ENCODE measurements around the gene SLC2A4.

Gene SLC2A4

DNA sequence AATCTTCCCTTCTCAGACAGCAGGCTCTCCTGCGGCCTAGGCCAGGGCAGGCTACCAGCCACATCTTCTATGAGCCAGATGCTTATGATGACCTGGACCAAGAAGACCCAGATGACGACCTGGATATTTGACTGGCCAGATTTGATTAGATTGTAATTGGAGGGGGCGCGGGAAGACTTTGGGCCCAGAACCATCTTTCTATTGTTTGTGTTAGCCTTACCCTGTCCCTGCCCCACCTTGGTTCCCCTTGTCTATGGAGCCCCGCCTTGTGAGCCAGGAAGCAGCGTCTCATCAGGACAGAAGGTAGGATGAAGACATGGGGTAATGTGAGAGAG, 22.0 kb upstream of the SLC2A4 start:
- H3K4me1 ChIP-seq: no peaks in the 10 kb centered on the region
- H3K27me3 ChIP-seq: peaks cover 5% of the 10 kb centered on the region; the same call in 1 of the 2 replicates
- no peak for DNase-seq
- H3K9me3 ChIP-seq: no peaks in the 10 kb centered on the region
- no peak overlapping the region for H3K4me3 ChIP-seq (ENCODE audit: low read depth, low read length)
- TF ChIP-seq, protein P1, sequence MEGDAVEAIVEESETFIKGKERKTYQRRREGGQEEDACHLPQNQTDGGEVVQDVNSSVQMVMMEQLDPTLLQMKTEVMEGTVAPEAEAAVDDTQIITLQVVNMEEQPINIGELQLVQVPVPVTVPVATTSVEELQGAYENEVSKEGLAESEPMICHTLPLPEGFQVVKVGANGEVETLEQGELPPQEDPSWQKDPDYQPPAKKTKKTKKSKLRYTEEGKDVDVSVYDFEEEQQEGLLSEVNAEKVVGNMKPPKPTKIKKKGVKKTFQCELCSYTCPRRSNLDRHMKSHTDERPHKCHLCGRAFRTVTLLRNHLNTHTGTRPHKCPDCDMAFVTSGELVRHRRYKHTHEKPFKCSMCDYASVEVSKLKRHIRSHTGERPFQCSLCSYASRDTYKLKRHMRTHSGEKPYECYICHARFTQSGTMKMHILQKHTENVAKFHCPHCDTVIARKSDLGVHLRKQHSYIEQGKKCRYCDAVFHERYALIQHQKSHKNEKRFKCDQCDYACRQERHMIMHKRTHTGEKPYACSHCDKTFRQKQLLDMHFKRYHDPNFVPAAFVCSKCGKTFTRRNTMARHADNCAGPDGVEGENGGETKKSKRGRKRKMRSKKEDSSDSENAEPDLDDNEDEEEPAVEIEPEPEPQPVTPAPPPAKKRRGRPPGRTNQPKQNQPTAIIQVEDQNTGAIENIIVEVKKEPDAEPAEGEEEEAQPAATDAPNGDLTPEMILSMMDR (IDR thresholded peaks at IDR 0.05; ENCODE audit: low read depth, low read length): no peak
- no peaks in the 10 kb centered on the region for H3K36me3 ChIP-seq

DNA sequence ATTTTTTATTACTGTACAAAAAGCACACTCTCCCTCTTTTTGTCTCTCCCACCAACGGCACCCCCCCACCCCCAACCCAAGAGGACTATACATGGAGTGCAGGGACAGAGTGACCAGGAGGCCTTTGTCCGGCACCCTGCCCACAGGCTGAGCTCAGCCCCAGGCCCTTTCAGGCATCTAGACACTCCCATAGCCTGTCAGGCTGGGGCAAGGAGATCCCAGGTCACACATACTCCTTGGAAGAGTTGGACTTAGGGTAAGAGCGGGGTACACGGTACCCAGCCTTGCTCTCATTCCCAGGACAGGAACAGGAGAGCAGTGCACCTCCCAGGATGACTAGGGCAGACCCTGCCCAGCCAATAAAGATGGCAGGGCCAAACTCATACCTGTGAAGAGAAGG, 21.4 kb upstream of the SLC2A4 start:
- Histone ChIP-seq H3K27me3 (peaks cover 5% of the 10 kb centered on the region; the same call in 1 of the 2 replicates), H3K4me1 (no peaks in the 10 kb centered on the region), H3K9me3 (no peaks in the 10 kb centered on the region), H3K36me3 (no peaks in the 10 kb centered on the region), H3K4me3 (ENCODE audit: low read depth, low read length) (no peak overlapping the region)
- TF ChIP-seq, protein P1 (IDR thresholded peaks at IDR 0.05; ENCODE audit: low read depth, low read length): no peak
- no peak for DNase-seq

DNA sequence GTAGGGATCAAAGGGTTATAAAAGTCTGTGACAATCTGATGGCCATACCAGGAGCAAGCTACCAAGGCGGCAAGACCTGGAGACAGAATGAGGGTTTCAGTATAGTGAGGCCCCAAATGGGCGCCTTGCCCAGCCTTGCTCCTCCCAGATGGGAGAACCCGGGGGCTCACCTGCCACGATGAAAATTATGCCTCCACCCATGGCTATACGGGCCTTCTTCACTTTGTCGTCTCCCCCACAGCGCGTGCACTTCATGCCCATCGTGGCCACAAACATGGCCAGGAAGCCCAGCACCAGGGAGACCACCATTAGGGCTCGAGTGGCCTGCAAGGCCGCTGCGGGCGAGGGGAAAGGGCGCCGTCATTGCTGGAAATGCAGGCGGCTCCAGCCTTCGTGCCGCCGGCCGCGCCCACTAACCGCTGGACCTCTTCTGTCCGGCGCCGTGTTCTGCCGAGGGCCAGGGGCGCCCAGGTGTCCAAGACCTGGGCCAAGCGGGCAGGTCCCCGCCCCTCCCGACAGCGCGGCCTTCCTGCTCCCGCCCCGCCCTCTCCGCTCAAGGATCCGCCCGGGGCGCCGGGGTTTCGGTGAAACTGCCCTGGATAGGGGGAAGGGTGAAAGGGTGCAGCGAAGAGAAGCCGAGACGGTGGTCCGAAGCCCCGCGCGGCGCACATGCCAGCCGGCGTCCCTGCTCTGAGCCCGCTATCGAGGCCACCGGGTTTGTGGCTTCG, 20.7 kb upstream of the SLC2A4 start:
- Histone ChIP-seq H3K36me3 (no peaks in the 10 kb centered on the region), H3K4me3 (ENCODE audit: low read depth, low read length) (peak overlapping the region; percentile 46), H3K4me1 (no peaks in the 10 kb centered on the region), H3K9me3 (no peaks in the 10 kb centered on the region), H3K27me3 (peaks cover 5% of the 10 kb centered on the region; the same call in 1 of the 2 replicates)
- TF ChIP-seq, protein P1 (IDR thresholded peaks at IDR 0.05; ENCODE audit: low read depth, low read length): no peak
- peak; percentile 22 for DNase-seq

DNA sequence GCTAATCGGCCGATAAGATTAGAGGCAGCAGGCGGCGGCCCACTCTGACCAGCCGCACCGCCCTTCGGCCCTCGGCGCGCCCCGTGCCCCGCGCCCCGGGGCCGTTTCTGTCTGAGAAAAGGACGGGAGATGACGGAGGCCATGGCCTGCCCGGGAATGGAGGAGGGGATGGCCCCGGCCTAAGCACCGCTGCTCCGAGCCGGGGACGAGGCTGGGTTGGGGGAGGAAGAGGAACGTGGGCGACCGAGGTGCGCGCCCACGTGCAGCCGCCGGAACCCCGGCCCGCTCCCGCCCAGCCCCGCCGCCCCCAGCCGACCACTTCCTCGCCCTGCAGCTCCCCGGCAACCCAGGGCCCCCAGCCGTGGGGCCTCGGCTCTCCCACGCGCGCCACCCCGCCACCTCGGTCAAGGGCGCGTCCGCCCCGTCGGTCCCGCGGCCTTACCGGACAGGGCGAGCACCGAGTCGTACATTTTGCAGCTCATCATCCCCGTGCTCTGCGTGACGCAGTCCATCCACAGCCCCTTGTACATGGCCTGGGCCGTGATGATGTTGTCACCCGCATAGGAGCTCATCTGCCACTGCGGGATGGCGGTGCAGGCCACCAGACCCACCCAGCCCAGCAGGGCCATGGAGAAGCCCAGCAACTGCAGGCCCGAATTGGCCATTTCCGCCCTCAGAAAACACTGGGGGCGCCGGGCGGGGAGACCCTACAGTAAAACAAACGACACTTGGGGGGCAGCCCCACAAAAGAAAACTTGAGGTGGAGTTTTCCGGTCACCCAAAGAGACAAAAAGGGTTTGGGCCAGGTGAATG, 19.9 kb upstream of the SLC2A4 start:
- H3K36me3 ChIP-seq: no peaks in the 10 kb centered on the region
- H3K27me3 ChIP-seq: peaks cover 5% of the 10 kb centered on the region; the same call in 1 of the 2 replicates
- H3K9me3 ChIP-seq: no peaks in the 10 kb centered on the region
- H3K4me3 ChIP-seq (ENCODE audit: low read depth, low read length): peak overlapping the region; percentile 46
- TF ChIP-seq, protein P1 (IDR thresholded peaks at IDR 0.05; ENCODE audit: low read depth, low read length): no peak
- H3K4me1 ChIP-seq: no peaks in the 10 kb centered on the region
- no peak for DNase-seq

DNA sequence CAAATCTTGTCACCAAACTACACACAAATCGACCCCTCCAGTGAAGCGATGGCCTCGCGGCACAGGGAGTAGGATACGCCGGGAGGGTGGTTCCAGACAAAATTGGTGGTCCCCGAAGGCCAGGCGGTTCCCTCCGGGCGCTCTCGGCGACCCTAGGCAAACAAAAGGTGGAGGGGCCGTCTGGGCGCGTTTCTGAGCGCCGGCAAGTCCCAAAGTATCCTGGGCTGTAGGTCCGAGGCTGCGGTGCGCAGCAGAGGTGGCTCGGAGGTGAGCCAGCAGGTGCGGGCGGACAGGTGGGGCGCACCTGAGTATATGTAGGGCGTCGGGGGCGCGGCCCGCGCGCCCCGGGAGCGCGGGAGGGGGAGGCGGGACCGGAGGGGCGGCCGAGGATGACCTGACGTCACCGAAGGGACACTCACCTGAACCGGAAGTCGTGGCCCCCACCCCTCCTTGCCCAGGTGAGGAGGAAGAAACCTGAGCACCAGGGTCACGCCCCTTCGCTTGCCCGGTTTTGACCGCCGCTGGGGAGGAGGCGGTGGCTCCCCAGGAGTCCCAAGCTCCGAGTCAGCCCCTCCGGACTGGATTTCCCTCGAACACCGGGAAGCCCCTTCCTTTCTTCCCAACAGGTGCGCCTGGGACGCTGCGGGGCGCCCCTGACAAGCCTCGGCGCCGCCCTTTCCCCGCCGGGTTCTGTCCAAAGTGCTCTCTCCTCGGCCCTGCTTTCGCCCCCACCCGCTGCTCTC, 19.2 kb upstream of the SLC2A4 start, which contains the start of gene CLDN7:
CLDN7 (minus strand) TSS at position 287 of the 743 bp plus-strand sequence. CDS start 435 bp downstream, outside the sequence.
- TF ChIP-seq, protein P1 (IDR thresholded peaks at IDR 0.05; ENCODE audit: low read depth, low read length): no peak
- no peak for DNase-seq
- Histone ChIP-seq H3K9me3 (no peaks in the 10 kb centered on the region), H3K4me1 (no peaks in the 10 kb centered on the region), H3K27me3 (peaks cover 5% of the 10 kb centered on the region; the same call in 1 of the 2 replicates), H3K36me3 (no peaks in the 10 kb centered on the region), H3K4me3 (ENCODE audit: low read depth, low read length) (peak within 1 kb of the TSS; percentile 46)
